Neural cell (in vitro differentiated cells): ENCODE measurements around the gene CEP85L.

Experiments used
- CTCF ChIP-seq: fragments of 450-650 bp; IDR thresholded peaks from 2 replicates; pipeline ENCODE4 v1.5.1; 2014; ENCODE audit warnings: antibody characterized with exemption, mild to moderate bottlenecking, moderate library complexity; ENCODE audit not compliant: poor library complexity, severe bottlenecking
- EP300 ChIP-seq: fragments of 450-650 bp; conservative IDR thresholded peaks from 2 replicates; pipeline ENCODE4 v1.6.1; 2014; ENCODE audit warnings: antibody characterized with exemption, mild to moderate bottlenecking, moderate library complexity; ENCODE audit not compliant: poor library complexity, severe bottlenecking
- EZH2 ChIP-seq: fragments of 200-600, 300-800 bp; shearing (Covaris generic), sonication (generic); IDR thresholded peaks from 2 replicates; pipeline ENCODE4 v1.6.1; 2014; ENCODE audit warnings: antibody characterized with exemption, low read length, borderline replicate concordance, mild to moderate bottlenecking; ENCODE audit not compliant: insufficient read depth, poor library complexity, severe bottlenecking
- REST ChIP-seq: IDR thresholded peaks from 2 replicates; pipeline ENCODE4 v1.6.1; 2012; ENCODE audit warnings: borderline replicate concordance
- TAF1 ChIP-seq: IDR thresholded peaks from 2 replicates; pipeline ENCODE4 v1.6.1; 2012; ENCODE audit warnings: low read depth

- TF ChIP-seq CTCF (no peak), EZH2 (no peak), TAF1 (no peak), REST (no peak), EP300 (no peak)
Measured at GRCh38 chr6:118546880-118547218, 104.5 kb downstream of the CEP85L start.
